GM12878 (cell line): ENCODE results near the gene GINM1. TPM values are rescaled to one million over a fixed set of nuclear protein-coding genes. Genes with fewer than 3 reads are reported as not detected.

Experiments
- ASH2L ChIP-seq: fragments of 300-600, 200-600 bp; sonication (generic); IDR thresholded peaks from 2 replicates; pipeline ENCODE4 v1.6.1; 2017; ENCODE audit warnings: low read depth, mild to moderate bottlenecking, borderline replicate concordance
- BMI1 ChIP-seq: fragments of 450-650 bp; IDR thresholded peaks from 2 replicates; pipeline ENCODE4 v1.6.1; 2016; ENCODE audit warnings: mild to moderate bottlenecking, moderate library complexity, borderline replicate concordance
- CEBPB ChIP-seq, 2 experiments: fragments of 150-350 bp in 1 of 2; IDR thresholded peaks; 2 replicates each; pipeline ENCODE4 v1.6.1; 2012 to 2014; ENCODE audit warnings: low read depth in 2 of 2, low read length in 2 of 2, borderline replicate concordance in 1 of 2, inconsistent platforms in 1 of 2
- HDGF ChIP-seq: fragments of 450-650 bp; IDR thresholded peaks from 2 replicates; pipeline ENCODE4 v1.6.1; 2016; ENCODE audit warnings: antibody characterized with exemption
- IKZF1 ChIP-seq: fragments of 450-650 bp; conservative IDR thresholded peaks from 2 replicates; pipeline ENCODE4 v1.6.1; 2017; ENCODE audit warnings: antibody characterized with exemption, mild to moderate bottlenecking
- JUNB ChIP-seq: IDR thresholded peaks from 2 replicates; pipeline ENCODE4 v1.6.1; 2016; ENCODE audit warnings: antibody characterized with exemption, mild to moderate bottlenecking
- KLF5 ChIP-seq: fragments of 450-650 bp; IDR thresholded peaks from 2 replicates; pipeline ENCODE4 v1.6.1; 2014; ENCODE audit warnings: mild to moderate bottlenecking; ENCODE audit not compliant: partially characterized antibody
- MEF2B ChIP-seq: fragments of 450-650 bp; IDR thresholded peaks from 2 replicates; pipeline ENCODE4 v1.6.1; 2018; ENCODE audit warnings: mild to moderate bottlenecking, moderate library complexity; ENCODE audit not compliant: partially characterized antibody, poor library complexity, severe bottlenecking
- MTA3 ChIP-seq: IDR thresholded peaks from 2 replicates; pipeline ENCODE4 v1.6.1; 2012; ENCODE audit warnings: low read length, inconsistent platforms, borderline replicate concordance
- MYC ChIP-seq: IDR thresholded peaks from 2 replicates; pipeline ENCODE4 v1.6.1; 2011; ENCODE audit warnings: mild to moderate bottlenecking, low read length, moderate library complexity, inconsistent platforms; ENCODE audit not compliant: insufficient read depth, insufficient replicate concordance, insufficient read length, severe bottlenecking
- NR2C1 ChIP-seq: fragments of 450-650 bp; IDR thresholded peaks from 2 replicates; pipeline ENCODE4 v1.6.1; 2017; ENCODE audit warnings: antibody characterized with exemption, mild to moderate bottlenecking, moderate library complexity
- NR2F1 ChIP-seq: fragments of 450-650 bp; conservative IDR thresholded peaks from 2 replicates; pipeline ENCODE4 v1.6.1; 2017; ENCODE audit warnings: mild to moderate bottlenecking
- POLR2A ChIP-seq: IDR thresholded peaks from 2 replicates; pipeline ENCODE4 v1.6.1; 2011; ENCODE audit warnings: low read depth, mild to moderate bottlenecking, low read length
- POU2F2 ChIP-seq: IDR thresholded peaks from 3 replicates; pipeline ENCODE4 v1.6.1; 2011; ENCODE audit warnings: low read depth, mild to moderate bottlenecking, low read length, borderline replicate concordance
- RBBP5 ChIP-seq: fragments of 200-600 bp; sonication (generic); conservative IDR thresholded peaks from 2 replicates; pipeline ENCODE4 v1.6.1; 2016
- SIX5 ChIP-seq: IDR thresholded peaks from 2 replicates; pipeline ENCODE4 v1.6.1; 2011; ENCODE audit warnings: mild to moderate bottlenecking, low read depth, low read length, moderate library complexity; ENCODE audit not compliant: severe bottlenecking
- SMAD1 ChIP-seq: fragments of 450-650 bp; IDR thresholded peaks from 2 replicates; pipeline ENCODE4 v1.6.1; 2018; ENCODE audit warnings: mild to moderate bottlenecking, low read depth; ENCODE audit not compliant: partially characterized antibody
- SREBF1 ChIP-seq: IDR thresholded peaks from 2 replicates; pipeline ENCODE4 v1.6.1; 2012; ENCODE audit warnings: mild to moderate bottlenecking, low read length
- SRF ChIP-seq, 2 experiments: IDR thresholded peaks; 2 replicates each; pipeline ENCODE4 v1.6.1; 2011; ENCODE audit warnings: low read depth in 2 of 2, low read length in 2 of 2, mild to moderate bottlenecking in 1 of 2, moderate library complexity in 1 of 2
- TBL1XR1 ChIP-seq: IDR thresholded peaks from 2 replicates; pipeline ENCODE4 v1.6.1; 2012; ENCODE audit warnings: low read depth, low read length, improper control_type of control experiment
- TCF7 ChIP-seq: IDR thresholded peaks from 2 replicates; pipeline ENCODE4 v1.6.1; 2014; ENCODE audit warnings: antibody characterized with exemption, borderline replicate concordance
- ZZZ3 ChIP-seq: IDR thresholded peaks from 2 replicates; pipeline ENCODE4 v1.6.1; 2011; ENCODE audit warnings: low read depth; ENCODE audit not compliant: control insufficient read depth, insufficient read length
- polyA plus RNA-seq, 11 experiments: library from polyadenylated mRNA; depleted of rRNA in 4 of 11; unstranded in 6 of 11; stranded (reverse) in 5 of 11; fragments of >200 nt; fragmentation: Nextera tagmentation in 4 of 11; fragmentation: Illumina TruSeq in 1 of 11; extraction: Ambion mirVana in 4 of 11; extraction: Trizol in 1 of 11; gene quantifications; 1 replicate in 1 of 11; 2 replicates in 10 of 11; pipeline versions ENCODE4 v1.2.1 to v1.2.3, GENCODE V29; 2011 to 2016; ENCODE audit warnings: inconsistent platforms in 2 of 11, missing spikeins in 2 of 11, low read depth in 1 of 11
- total RNA-seq, 4 experiments: library from RNA; depleted of rRNA in 3 of 4; stranded (reverse); fragments of >200 nt in 3 of 4; fragmentation: Illumina TruSeq in 1 of 4; extraction: Trizol in 1 of 4; gene quantifications; 2 replicates each; pipeline versions ENCODE4 v1.2.1 to v1.2.3, GENCODE V29; 2013 to 2021
- TF ChIP-seq, protein P1 (sequence below): fragments of 450-650 bp; formaldehyde crosslinking; IDR thresholded peaks from 2 replicates; pipeline ENCODE4 v1.5.0; 2022; ENCODE audit warnings: mild to moderate bottlenecking, missing genetic modification characterization

Gene GINM1
- total and polyA plus RNA-seq, 10 of the 15 experiments (the other 5 are each of a cell fraction or from before 2014, with no cell fraction given) = 10.6 to 38.1 (median 30.8) TPM

DNA sequence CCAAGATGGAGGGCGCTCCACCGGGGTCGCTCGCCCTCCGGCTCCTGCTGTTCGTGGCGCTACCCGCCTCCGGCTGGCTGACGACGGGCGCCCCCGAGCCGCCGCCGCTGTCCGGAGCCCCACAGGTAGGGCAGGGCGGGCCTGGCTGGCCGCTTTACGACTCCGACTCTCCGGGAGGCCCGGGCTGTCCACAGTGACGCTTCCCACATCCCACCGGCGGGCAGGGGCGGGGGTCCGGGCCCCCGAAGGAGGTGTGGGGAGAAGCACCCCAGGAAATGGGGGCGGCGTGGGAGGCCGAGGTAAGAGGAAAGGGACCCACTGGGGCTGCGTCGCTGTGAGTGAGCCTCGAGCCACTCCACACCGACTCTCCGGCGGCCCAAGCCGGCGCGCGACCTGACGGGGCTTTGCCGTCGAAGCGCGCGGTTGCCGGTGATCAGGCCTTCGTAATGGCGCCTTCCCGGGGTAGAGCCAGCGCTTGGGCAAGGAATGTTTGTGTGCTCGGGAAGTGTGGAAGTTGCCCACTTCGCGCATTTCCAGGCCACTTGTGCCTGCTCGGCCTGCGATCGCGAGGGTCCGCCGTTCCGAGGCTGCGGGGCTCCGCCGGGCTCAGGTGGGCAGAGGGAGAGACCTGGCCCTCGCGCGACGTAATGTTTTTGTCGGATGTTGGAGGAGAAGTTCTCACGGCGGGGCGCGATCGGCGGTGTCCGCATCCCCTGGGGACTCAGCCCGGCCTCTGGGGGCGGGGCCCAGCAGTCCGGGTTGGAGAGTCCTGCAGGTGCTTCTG, 427 bp downstream of the GINM1 start (continued):
- TF ChIP-seq CEBPB (IDR thresholded peaks at IDR 0.05; ENCODE audit: borderline replicate concordance in 1 of 2, low read depth in 2 of 2, low read length in 2 of 2) = no peak
- peak; percentile 77 for TF ChIP-seq IKZF1
- no peak for TF ChIP-seq MYC
- no peak for TF ChIP-seq SIX5
- no peak for TF ChIP-seq TCF7
- TF ChIP-seq POU2F2 = 0 out of 3 replicates have a peak, but pooled peaks have one; percentile 42
- TF ChIP-seq SRF (IDR thresholded peaks at IDR 0.05; ENCODE audit: low read depth in 2 of 2, low read length in 2 of 2) = no peak
- peak; percentile 58 for TF ChIP-seq NR2F1
- peak; percentile 40; the same call in 1 of the 2 replicates for TF ChIP-seq ASH2L
- TF ChIP-seq KLF5 = no peak
- TF ChIP-seq ZZZ3 = no peak
- peak; percentile 90 for TF ChIP-seq MEF2B
- TF ChIP-seq SREBF1 = no peak
- peak; percentile 85 for TF ChIP-seq POLR2A
- no peak for TF ChIP-seq HDGF
- TF ChIP-seq, protein P1, sequence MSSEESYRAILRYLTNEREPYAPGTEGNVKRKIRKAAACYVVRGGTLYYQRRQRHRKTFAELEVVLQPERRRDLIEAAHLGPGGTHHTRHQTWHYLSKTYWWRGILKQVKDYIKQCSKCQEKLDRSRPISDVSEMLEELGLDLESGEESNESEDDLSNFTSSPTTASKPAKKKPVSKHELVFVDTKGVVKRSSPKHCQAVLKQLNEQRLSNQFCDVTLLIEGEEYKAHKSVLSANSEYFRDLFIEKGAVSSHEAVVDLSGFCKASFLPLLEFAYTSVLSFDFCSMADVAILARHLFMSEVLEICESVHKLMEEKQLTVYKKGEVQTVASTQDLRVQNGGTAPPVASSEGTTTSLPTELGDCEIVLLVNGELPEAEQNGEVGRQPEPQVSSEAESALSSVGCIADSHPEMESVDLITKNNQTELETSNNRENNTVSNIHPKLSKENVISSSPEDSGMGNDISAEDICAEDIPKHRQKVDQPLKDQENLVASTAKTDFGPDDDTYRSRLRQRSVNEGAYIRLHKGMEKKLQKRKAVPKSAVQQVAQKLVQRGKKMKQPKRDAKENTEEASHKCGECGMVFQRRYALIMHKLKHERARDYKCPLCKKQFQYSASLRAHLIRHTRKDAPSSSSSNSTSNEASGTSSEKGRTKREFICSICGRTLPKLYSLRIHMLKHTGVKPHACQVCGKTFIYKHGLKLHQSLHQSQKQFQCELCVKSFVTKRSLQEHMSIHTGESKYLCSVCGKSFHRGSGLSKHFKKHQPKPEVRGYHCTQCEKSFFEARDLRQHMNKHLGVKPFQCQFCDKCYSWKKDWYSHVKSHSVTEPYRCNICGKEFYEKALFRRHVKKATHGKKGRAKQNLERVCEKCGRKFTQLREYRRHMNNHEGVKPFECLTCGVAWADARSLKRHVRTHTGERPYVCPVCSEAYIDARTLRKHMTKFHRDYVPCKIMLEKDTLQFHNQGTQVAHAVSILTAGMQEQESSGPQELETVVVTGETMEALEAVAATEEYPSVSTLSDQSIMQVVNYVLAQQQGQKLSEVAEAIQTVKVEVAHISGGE = no peak
- TF ChIP-seq MTA3 = no peak
- no peak for TF ChIP-seq TBL1XR1
- no peak for TF ChIP-seq JUNB
- TF ChIP-seq BMI1 = no peak
- TF ChIP-seq NR2C1 = 0 out of 2 replicates have a peak, but pooled peaks have one; percentile 29
- no peak for TF ChIP-seq RBBP5
- TF ChIP-seq SMAD1 = no peak
